ENCODE results near the gene ZMIZ1.

Gene ZMIZ1

GRCh38 chr10:79101560-79102497 is 33.1 kb downstream of the ZMIZ1 start:
- Mint-ChIP-seq H3K27me3 (peaks cover 47% of the 10 kb centered on the region), H3K36me3 (no peaks in the 10 kb centered on the region), H3K4me1 (peaks cover 57% of the 10 kb centered on the region), H3K27ac (no peak overlapping the region), H3K9me3 (no peaks in the 10 kb centered on the region), H3K4me3 (no peak overlapping the region)
- ATAC-seq, result no peak

GRCh38 chr10:79102498-79102874 is 33.7 kb downstream of the ZMIZ1 start:
- H3K4me3 Mint-ChIP-seq, result no peak overlapping the region

GRCh38 chr10:79103129-79103528 is 34.4 kb downstream of the ZMIZ1 start:
- no peak overlapping the region for H3K4me3 Mint-ChIP-seq
- no peaks in the 10 kb centered on the region for H3K36me3 Mint-ChIP-seq
- H3K27me3 Mint-ChIP-seq, result peaks cover 47% of the 10 kb centered on the region
- H3K27ac Mint-ChIP-seq, result no peak overlapping the region
- ATAC-seq, result no peak
- peaks cover 51% of the 10 kb centered on the region for H3K4me1 Mint-ChIP-seq
- no peaks in the 10 kb centered on the region for H3K9me3 Mint-ChIP-seq

More at GRCh38 chr10:79102498-79102874, 33.7 kb downstream of the ZMIZ1 start:
- no peak for ATAC-seq
- Mint-ChIP-seq H3K4me1 (peaks cover 57% of the 10 kb centered on the region), H3K27ac (no peak overlapping the region), H3K9me3 (no peaks in the 10 kb centered on the region), H3K36me3 (no peaks in the 10 kb centered on the region), H3K27me3 (peaks cover 47% of the 10 kb centered on the region)

- Mint-ChIP-seq H3K36me3 (no peaks in the 10 kb centered on the region), H3K4me3 (no peak overlapping the region), H3K27me3 (peaks cover 47% of the 10 kb centered on the region), H3K9me3 (no peaks in the 10 kb centered on the region), H3K4me1 (peaks cover 46% of the 10 kb centered on the region), H3K27ac (no peak overlapping the region)
- no peak for ATAC-seq
These were observed 34.8 kb downstream of the ZMIZ1 start for GRCh38 chr10:79103585-79103984.

- H3K4me1 Mint-ChIP-seq, result peaks cover 44% of the 10 kb centered on the region
These were observed 36.5 kb downstream of the ZMIZ1 start for GRCh38 chr10:79105150-79105739.

GRCh38 chr10:79105818-79106217 is 37.1 kb downstream of the ZMIZ1 start:
- Mint-ChIP-seq H3K36me3 (no peaks in the 10 kb centered on the region), H3K27me3 (peaks cover 38% of the 10 kb centered on the region), H3K27ac (no peak overlapping the region), H3K4me1 (peaks cover 39% of the 10 kb centered on the region), H3K9me3 (no peaks in the 10 kb centered on the region), H3K4me3 (no peak overlapping the region)
- ATAC-seq, result no peak

More at GRCh38 chr10:79105150-79105739, 36.5 kb downstream of the ZMIZ1 start:
- Mint-ChIP-seq H3K36me3 (no peaks in the 10 kb centered on the region), H3K27ac (no peak overlapping the region), H3K9me3 (no peaks in the 10 kb centered on the region), H3K27me3 (peaks cover 41% of the 10 kb centered on the region), H3K4me3 (no peak overlapping the region)
- no peak for ATAC-seq

GRCh38 chr10:79106256-79107050 is 37.7 kb downstream of the ZMIZ1 start:
- H3K4me3 Mint-ChIP-seq, result no peak overlapping the region
- no peaks in the 10 kb centered on the region for H3K36me3 Mint-ChIP-seq
- peaks cover 34% of the 10 kb centered on the region for H3K4me1 Mint-ChIP-seq
- no peaks in the 10 kb centered on the region for H3K9me3 Mint-ChIP-seq
- no peak for ATAC-seq
- peaks cover 38% of the 10 kb centered on the region for H3K27me3 Mint-ChIP-seq
- no peak overlapping the region for H3K27ac Mint-ChIP-seq

GRCh38 chr10:79107736-79108264 is 39.0 kb downstream of the ZMIZ1 start:
- no peak for ATAC-seq
- no peak overlapping the region for H3K27ac Mint-ChIP-seq
- peaks cover 22% of the 10 kb centered on the region for H3K4me1 Mint-ChIP-seq
- H3K36me3 Mint-ChIP-seq, result no peaks in the 10 kb centered on the region
- no peaks in the 10 kb centered on the region for H3K9me3 Mint-ChIP-seq
- H3K4me3 Mint-ChIP-seq, result no peak overlapping the region
- peaks cover 38% of the 10 kb centered on the region for H3K27me3 Mint-ChIP-seq

GRCh38 chr10:79108728-79109127 is 40.0 kb downstream of the ZMIZ1 start:
- H3K4me3 Mint-ChIP-seq, result no peak overlapping the region
- H3K36me3 Mint-ChIP-seq, result no peaks in the 10 kb centered on the region
- peaks cover 13% of the 10 kb centered on the region for H3K4me1 Mint-ChIP-seq
- H3K9me3 Mint-ChIP-seq, result no peaks in the 10 kb centered on the region
- H3K27ac Mint-ChIP-seq, result no peak overlapping the region
- ATAC-seq, result peak; percentile 2
- peaks cover 38% of the 10 kb centered on the region for H3K27me3 Mint-ChIP-seq

- Mint-ChIP-seq H3K36me3 (no peaks in the 10 kb centered on the region), H3K4me1 (peaks cover 21% of the 10 kb centered on the region), H3K27me3 (peaks cover 45% of the 10 kb centered on the region), H3K9me3 (no peaks in the 10 kb centered on the region), H3K27ac (no peak overlapping the region), H3K4me3 (no peak overlapping the region)
- ATAC-seq, result no peak
These were observed 42.7 kb downstream of the ZMIZ1 start for GRCh38 chr10:79111427-79111826.

- H3K27ac Mint-ChIP-seq, result no peak overlapping the region
- H3K4me3 Mint-ChIP-seq, result no peak overlapping the region
- no peaks in the 10 kb centered on the region for H3K9me3 Mint-ChIP-seq
- H3K4me1 Mint-ChIP-seq, result peaks cover 27% of the 10 kb centered on the region
- no peak for ATAC-seq
- H3K36me3 Mint-ChIP-seq, result no peaks in the 10 kb centered on the region
- H3K27me3 Mint-ChIP-seq, result peaks cover 45% of the 10 kb centered on the region
These were observed 43.3 kb downstream of the ZMIZ1 start for GRCh38 chr10:79111846-79112614.

- Mint-ChIP-seq H3K4me3 (no peak overlapping the region), H3K36me3 (no peaks in the 10 kb centered on the region), H3K4me1 (peaks cover 28% of the 10 kb centered on the region), H3K27me3 (peaks cover 47% of the 10 kb centered on the region), H3K27ac (no peak overlapping the region), H3K9me3 (no peaks in the 10 kb centered on the region)
- no peak for ATAC-seq
These were observed 44.2 kb downstream of the ZMIZ1 start for GRCh38 chr10:79112881-79113431.

GRCh38 chr10:79113827-79114226 is 45.1 kb downstream of the ZMIZ1 start:
- no peak for ATAC-seq
- peaks cover 27% of the 10 kb centered on the region for H3K4me1 Mint-ChIP-seq
- no peak overlapping the region for H3K4me3 Mint-ChIP-seq
- H3K36me3 Mint-ChIP-seq, result no peaks in the 10 kb centered on the region
- H3K27ac Mint-ChIP-seq, result no peak overlapping the region
- no peaks in the 10 kb centered on the region for H3K9me3 Mint-ChIP-seq
- peaks cover 55% of the 10 kb centered on the region for H3K27me3 Mint-ChIP-seq

GRCh38 chr10:79115302-79115701 is 46.5 kb downstream of the ZMIZ1 start:
- ATAC-seq, result no peak
- Mint-ChIP-seq H3K27me3 (peaks cover 55% of the 10 kb centered on the region), H3K9me3 (no peaks in the 10 kb centered on the region), H3K27ac (no peak overlapping the region), H3K4me3 (no peak overlapping the region), H3K4me1 (peaks cover 20% of the 10 kb centered on the region), H3K36me3 (no peaks in the 10 kb centered on the region)

Measured in stimulated activated memory B cell treated with anti-CD40 and anti-IgM and Interleukin-4, amounts not matched to agents 10 μg/mL and 1 μg/mL and 100 μg/mL, for 72 hours (primary cell).